WTC11 (cell line): Measurements from ENCODE around the gene SLC26A11.

Experiments
- ATF3 ChIP-seq: sonication (generic); formaldehyde crosslinking; conservative IDR thresholded peaks from 2 replicates; pipeline ENCODE4 v1.8.1; 2022; ENCODE audit warnings: mild to moderate bottlenecking, missing genetic modification reagents
- ATF6 ChIP-seq: sonication (generic); formaldehyde crosslinking; IDR thresholded peaks from 2 replicates; pipeline ENCODE4 v1.8.1; 2023; ENCODE audit warnings: mild to moderate bottlenecking, missing genetic modification reagents
- CREB1 ChIP-seq: sonication (generic); formaldehyde crosslinking; IDR thresholded peaks from 2 replicates; pipeline ENCODE4 v1.8.0; 2023; ENCODE audit warnings: mild to moderate bottlenecking, missing genetic modification reagents
- CTCF ChIP-seq: fragments of 200-600 bp; IDR thresholded peaks from 2 replicates; pipeline ENCODE4 v1.8.0; 2022; ENCODE audit warnings: antibody characterized with exemption
- E2F4 ChIP-seq: sonication (generic); formaldehyde crosslinking; IDR thresholded peaks from 2 replicates; pipeline ENCODE4 v1.8.1; 2022; ENCODE audit warnings: low read depth, mild to moderate bottlenecking, moderate library complexity, missing genetic modification reagents, borderline replicate concordance
- MLX ChIP-seq: sonication (generic); formaldehyde crosslinking; IDR thresholded peaks from 2 replicates; pipeline ENCODE4 v1.8.1; 2023; ENCODE audit warnings: mild to moderate bottlenecking, missing genetic modification reagents, moderate library complexity
- NFE2L1 ChIP-seq: sonication (generic); formaldehyde crosslinking; IDR thresholded peaks from 2 replicates; pipeline ENCODE4 v1.8.1; 2023; ENCODE audit warnings: missing genetic modification reagents
- NFYB ChIP-seq: sonication (generic); formaldehyde crosslinking; conservative IDR thresholded peaks from 2 replicates; pipeline ENCODE4 v1.8.0; 2022; ENCODE audit warnings: low read depth, missing genetic modification reagents
- SP1 ChIP-seq: sonication (generic); formaldehyde crosslinking; conservative IDR thresholded peaks from 2 replicates; pipeline ENCODE4 v1.8.1; 2022; ENCODE audit warnings: missing genetic modification reagents
- TEAD4 ChIP-seq: sonication (generic); formaldehyde crosslinking; IDR thresholded peaks from 2 replicates; pipeline ENCODE4 v1.8.0; 2022; ENCODE audit warnings: mild to moderate bottlenecking, missing genetic modification reagents
- USF2 ChIP-seq: sonication (generic); formaldehyde crosslinking; IDR thresholded peaks from 2 replicates; pipeline ENCODE4 v1.8.1; 2023; ENCODE audit warnings: mild to moderate bottlenecking, missing genetic modification reagents, moderate library complexity

- no peak for TF ChIP-seq CTCF
- no peak for TF ChIP-seq ATF3 (CRISPR knock-in tag)
- no peak for TF ChIP-seq NFYB (CRISPR knock-in tag)
- no peak for TF ChIP-seq USF2
- no peak for TF ChIP-seq SP1
- TF ChIP-seq CREB1 (CRISPR knock-in tag), result no peak
- no peak for TF ChIP-seq E2F4 (CRISPR knock-in tag)
- no peak for TF ChIP-seq NFE2L1 (CRISPR knock-in tag)
- no peak for TF ChIP-seq TEAD4 (CRISPR knock-in tag)
- no peak for TF ChIP-seq MLX
- no peak for TF ChIP-seq ATF6 (CRISPR knock-in tag)
These were observed 9.7 kb upstream of the SLC26A11 start for GRCh38 chr17:80210348-80211108.
